Prostate gland (tissue), 2 donors: ENCODE results near the gene IGF1R.

Experiments
- POLR2AphosphoS5 ChIP-seq: sonication (generic); formaldehyde crosslinking; IDR thresholded peaks from one replicate; pipeline ENCODE4 v1.6.1; 2017; ENCODE audit warnings: antibody characterized with exemption
- TF ChIP-seq, protein P1 (sequence below), 4 experiments: fragments of 200-600 bp in 2 of 4; fragments of 450-650 bp in 2 of 4; sonication (generic) in 2 of 4; IDR thresholded peaks; 1 replicate in 3 of 4; 2 replicates in 1 of 4; pipeline ENCODE4 v1.5.1; 2016 to 2019; ENCODE audit warnings: antibody characterized with exemption in 4 of 4, mild to moderate bottlenecking in 2 of 4, moderate library complexity in 2 of 4

DNA sequence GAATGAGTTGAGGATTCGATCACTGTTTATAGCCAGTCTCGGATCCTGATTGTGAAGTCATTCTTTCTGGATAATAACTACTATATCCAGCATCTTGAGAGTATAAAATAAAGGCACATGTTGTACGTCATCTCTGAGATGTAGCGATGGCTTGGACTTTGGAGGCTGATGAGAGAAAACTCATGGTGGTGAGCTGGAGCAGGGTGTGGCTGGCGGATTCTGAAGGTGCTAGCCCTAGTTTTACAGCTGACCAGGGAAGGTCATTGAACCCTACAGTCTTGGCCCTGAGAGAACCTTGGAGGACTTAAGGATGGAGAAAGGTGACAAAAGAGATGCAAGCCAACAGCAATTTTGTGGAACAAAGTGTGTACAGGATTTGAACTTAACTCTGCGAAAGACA, 153.8 kb downstream of the IGF1R start:
- TF ChIP-seq, protein P1, sequence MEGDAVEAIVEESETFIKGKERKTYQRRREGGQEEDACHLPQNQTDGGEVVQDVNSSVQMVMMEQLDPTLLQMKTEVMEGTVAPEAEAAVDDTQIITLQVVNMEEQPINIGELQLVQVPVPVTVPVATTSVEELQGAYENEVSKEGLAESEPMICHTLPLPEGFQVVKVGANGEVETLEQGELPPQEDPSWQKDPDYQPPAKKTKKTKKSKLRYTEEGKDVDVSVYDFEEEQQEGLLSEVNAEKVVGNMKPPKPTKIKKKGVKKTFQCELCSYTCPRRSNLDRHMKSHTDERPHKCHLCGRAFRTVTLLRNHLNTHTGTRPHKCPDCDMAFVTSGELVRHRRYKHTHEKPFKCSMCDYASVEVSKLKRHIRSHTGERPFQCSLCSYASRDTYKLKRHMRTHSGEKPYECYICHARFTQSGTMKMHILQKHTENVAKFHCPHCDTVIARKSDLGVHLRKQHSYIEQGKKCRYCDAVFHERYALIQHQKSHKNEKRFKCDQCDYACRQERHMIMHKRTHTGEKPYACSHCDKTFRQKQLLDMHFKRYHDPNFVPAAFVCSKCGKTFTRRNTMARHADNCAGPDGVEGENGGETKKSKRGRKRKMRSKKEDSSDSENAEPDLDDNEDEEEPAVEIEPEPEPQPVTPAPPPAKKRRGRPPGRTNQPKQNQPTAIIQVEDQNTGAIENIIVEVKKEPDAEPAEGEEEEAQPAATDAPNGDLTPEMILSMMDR (IDR thresholded peaks at IDR 0.05) = no peak
- no peak for TF ChIP-seq POLR2AphosphoS5
